Keratinocyte (primary cell): ENCODE measurements around the gene FAM221A.
A peak's percentile ranks its signal among the peaks of the same experiment; 100 is the strongest.

ENCODE experiments used
- CTCF ChIP-seq, 3 experiments: IDR thresholded peaks in 1 of 3; conservative IDR thresholded peaks in 1 of 3; optimal IDR thresholded peaks in 1 of 3; 2 replicates in 2 of 3; 3 replicates in 1 of 3; pipeline versions ENCODE3 to v1.5.1; 2011; ENCODE audit warnings: low read length in 3 of 3, mild to moderate bottlenecking in 3 of 3, moderate library complexity in 2 of 3, control low read depth in 1 of 3, inconsistent platforms in 1 of 3; ENCODE audit not compliant: insufficient read depth in 2 of 3; ENCODE audit errors: extremely low read depth in 1 of 3
- EZH2 ChIP-seq: IDR thresholded peaks from one replicate; pipeline ENCODE4 v1.6.1; 2012; ENCODE audit warnings: inconsistent platforms, mild to moderate bottlenecking, low read length, moderate library complexity

GRCh38 chr7:23712368-23713284, 32.6 kb downstream of the FAM221A start:
- peak in 2 of 3 experiments; percentile 9 to 33 for TF ChIP-seq CTCF (optimal IDR thresholded peaks at IDR 0.05 in 1 of 3, IDR thresholded peaks at IDR 0.05 in 1 of 3, conservative IDR thresholded peaks at IDR 0.05 in 1 of 3; ENCODE audit: extremely low read depth in 1 of 3, insufficient read depth in 2 of 3, low read length in 3 of 3)
- TF ChIP-seq EZH2 = no peak
